ENCODE data around the gene HGF. TPM values are rescaled to one million over a fixed set of nuclear protein-coding genes. Genes with fewer than 3 reads are reported as not detected.

The HGF gene
- total and polyA plus RNA-seq, 2 of the 8 experiments (the other 6 are each of a cell fraction or from before 2014, with no cell fraction given) = 0.05 to 0.60 TPM

DNA sequence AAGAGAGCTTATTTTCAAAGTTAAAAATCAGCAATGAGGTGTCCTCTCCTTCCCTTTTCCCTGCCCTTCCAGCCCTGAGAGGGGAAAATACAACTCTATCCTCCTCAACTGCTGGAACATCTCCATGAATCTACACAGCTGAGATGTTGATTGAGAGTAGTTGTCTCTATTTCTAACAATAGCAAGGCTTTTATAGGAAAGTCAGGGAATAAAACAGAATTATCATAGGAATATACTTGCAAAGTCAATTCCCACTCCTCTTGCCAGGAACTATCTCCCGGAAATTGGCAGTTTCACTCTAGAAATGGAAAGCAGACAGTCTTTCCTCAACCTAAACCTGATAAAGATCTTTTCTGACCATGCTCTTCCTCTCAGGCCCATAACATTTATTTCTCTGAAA lies 8.8 kb downstream of the HGF start (continued):
- no peak for TF ChIP-seq FOSL1 (IDR thresholded peaks at IDR 0.05; ENCODE audit: insufficient read depth, low read depth, low read length)
- TF ChIP-seq, protein P1, sequence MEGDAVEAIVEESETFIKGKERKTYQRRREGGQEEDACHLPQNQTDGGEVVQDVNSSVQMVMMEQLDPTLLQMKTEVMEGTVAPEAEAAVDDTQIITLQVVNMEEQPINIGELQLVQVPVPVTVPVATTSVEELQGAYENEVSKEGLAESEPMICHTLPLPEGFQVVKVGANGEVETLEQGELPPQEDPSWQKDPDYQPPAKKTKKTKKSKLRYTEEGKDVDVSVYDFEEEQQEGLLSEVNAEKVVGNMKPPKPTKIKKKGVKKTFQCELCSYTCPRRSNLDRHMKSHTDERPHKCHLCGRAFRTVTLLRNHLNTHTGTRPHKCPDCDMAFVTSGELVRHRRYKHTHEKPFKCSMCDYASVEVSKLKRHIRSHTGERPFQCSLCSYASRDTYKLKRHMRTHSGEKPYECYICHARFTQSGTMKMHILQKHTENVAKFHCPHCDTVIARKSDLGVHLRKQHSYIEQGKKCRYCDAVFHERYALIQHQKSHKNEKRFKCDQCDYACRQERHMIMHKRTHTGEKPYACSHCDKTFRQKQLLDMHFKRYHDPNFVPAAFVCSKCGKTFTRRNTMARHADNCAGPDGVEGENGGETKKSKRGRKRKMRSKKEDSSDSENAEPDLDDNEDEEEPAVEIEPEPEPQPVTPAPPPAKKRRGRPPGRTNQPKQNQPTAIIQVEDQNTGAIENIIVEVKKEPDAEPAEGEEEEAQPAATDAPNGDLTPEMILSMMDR (IDR thresholded peaks at IDR 0.05; ENCODE audit: control extremely low read depth in 1 of 3, insufficient read depth in 1 of 3, low read depth in 1 of 3, low read length in 3 of 3) = no peak
- TF ChIP-seq, protein P2, sequence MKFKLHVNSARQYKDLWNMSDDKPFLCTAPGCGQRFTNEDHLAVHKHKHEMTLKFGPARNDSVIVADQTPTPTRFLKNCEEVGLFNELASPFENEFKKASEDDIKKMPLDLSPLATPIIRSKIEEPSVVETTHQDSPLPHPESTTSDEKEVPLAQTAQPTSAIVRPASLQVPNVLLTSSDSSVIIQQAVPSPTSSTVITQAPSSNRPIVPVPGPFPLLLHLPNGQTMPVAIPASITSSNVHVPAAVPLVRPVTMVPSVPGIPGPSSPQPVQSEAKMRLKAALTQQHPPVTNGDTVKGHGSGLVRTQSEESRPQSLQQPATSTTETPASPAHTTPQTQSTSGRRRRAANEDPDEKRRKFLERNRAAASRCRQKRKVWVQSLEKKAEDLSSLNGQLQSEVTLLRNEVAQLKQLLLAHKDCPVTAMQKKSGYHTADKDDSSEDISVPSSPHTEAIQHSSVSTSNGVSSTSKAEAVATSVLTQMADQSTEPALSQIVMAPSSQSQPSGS (IDR thresholded peaks at IDR 0.05; ENCODE audit: low read length) = no peak
